Rectal smooth muscle tissue (tissue), 1 donor: ENCODE data around the gene ACTA2.

Experiments
- H3K27ac ChIP-seq: one replicate; pipeline ENCODE4 v1.7.0; 2013; ENCODE audit warnings: low read depth, low read length, inconsistent platforms
- H3K27me3 ChIP-seq: one replicate; pipeline ENCODE4 v1.7.0; 2013; ENCODE audit warnings: low read length; ENCODE audit not compliant: control insufficient read depth, insufficient read depth
- H3K36me3 ChIP-seq: one replicate; pipeline ENCODE4 v1.7.0; 2013; ENCODE audit warnings: low read length; ENCODE audit not compliant: control insufficient read depth, insufficient read depth
- H3K4me1 ChIP-seq: one replicate; pipeline ENCODE4 v1.7.0; 2013; ENCODE audit warnings: low read length; ENCODE audit not compliant: control insufficient read depth, insufficient read depth
- H3K4me3 ChIP-seq: one replicate; pipeline ENCODE4 v1.7.0; 2013; ENCODE audit warnings: low read length
- H3K9ac ChIP-seq: one replicate; pipeline ENCODE4 v1.7.0; 2013; ENCODE audit warnings: low read length

Gene ACTA2

DNA sequence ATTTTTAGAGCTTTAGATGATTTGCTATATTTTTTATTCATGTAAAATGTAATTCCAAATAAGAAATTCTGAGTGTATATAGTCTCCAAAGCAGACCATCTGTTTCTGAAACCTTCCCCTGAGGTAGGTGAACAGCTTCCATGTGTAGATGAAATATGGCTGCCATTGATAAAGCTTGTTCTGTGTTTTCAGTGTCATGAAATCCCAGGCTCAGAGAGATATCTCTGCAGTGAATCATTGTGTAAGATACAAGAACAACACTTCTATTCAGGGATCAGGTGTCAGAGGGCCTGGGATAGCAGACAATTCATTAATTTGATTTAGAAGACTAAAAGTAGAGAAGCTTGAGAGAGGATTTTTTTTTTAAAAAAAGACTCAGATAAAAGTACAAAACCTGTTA is 29.1 kb downstream of the ACTA2 start:
- peaks cover 3% of the 10 kb centered on the region for H3K4me1 ChIP-seq
- no peak overlapping the region for H3K9ac ChIP-seq
- no peaks in the 10 kb centered on the region for H3K36me3 ChIP-seq
- no peak overlapping the region for H3K4me3 ChIP-seq
- no peak overlapping the region for H3K27ac ChIP-seq
- H3K27me3 ChIP-seq: no peaks in the 10 kb centered on the region

DNA sequence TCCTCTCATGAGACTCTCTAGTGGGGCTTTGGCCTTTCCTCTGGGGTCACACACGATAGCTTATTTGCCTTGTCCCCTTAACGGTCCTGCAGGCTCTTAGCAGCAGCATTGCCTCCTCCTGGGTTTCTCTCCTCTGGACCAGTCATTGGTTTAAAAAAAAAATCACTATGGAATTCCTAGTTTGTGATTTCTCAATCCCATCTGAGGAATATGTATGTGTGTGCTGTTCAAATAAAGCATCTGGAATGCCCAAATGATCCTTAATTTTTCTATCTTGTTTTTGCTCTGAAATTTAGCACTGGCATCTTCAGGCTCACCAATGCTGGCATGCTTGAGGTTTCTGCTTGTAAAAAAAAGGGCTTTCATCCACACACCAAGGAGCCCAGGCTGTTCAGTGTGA is 30.5 kb downstream of the ACTA2 start:
- no peaks in the 10 kb centered on the region for H3K4me1 ChIP-seq
- no peak overlapping the region for H3K4me3 ChIP-seq
- H3K36me3 ChIP-seq: no peaks in the 10 kb centered on the region
- no peak overlapping the region for H3K27ac ChIP-seq
- H3K9ac ChIP-seq: no peak overlapping the region
- H3K27me3 ChIP-seq: no peaks in the 10 kb centered on the region

DNA sequence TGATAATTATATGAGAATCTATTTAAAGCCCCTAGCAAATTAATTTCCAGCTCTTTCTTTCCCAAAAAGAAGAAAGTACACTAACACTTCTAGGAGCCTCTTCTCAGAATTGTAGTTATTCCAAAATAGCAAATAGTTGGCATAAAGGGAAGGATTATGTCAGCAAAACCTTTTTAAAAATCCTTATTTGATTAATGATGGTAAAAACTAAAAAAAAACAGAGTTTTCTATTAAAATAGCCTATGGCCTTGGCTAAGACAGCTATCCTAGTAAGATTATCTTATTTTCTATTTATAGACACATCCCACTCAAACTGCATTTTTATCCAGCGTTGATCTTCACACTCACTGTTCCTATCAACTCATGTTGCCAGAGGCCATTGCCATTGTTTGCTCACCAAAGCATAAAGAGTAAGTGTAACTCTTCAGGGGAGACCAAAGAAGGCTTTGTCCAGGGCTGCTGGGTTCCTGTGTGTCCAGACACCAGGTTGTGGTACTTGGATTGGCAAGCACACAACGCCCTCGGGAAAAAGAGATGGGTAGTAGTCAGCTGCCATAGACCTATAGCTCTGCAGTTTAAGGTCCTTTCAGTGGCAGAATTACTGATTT is 31.5 kb downstream of the ACTA2 start:
- Histone ChIP-seq H3K27ac (no peak overlapping the region), H3K27me3 (no peaks in the 10 kb centered on the region), H3K4me1 (no peaks in the 10 kb centered on the region), H3K36me3 (no peaks in the 10 kb centered on the region), H3K4me3 (no peak overlapping the region), H3K9ac (no peak overlapping the region)

DNA sequence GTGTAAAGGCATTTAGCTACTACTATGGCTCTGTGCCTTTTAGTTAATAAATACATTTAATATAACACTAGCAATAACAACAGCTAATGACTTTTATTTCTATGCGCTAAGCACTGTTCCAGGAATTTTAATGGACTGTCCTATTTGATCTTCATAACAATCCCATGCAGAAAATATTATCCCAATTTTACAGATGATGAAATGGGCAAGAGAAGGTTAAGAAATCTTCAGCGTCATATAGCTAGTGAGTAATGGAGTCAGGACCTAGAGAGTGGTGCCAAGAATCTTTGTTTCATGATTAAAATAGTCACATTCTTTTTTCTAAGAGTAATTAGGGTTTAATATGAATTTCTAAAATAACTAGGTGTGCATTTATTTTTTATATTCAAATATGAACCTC is 32.4 kb downstream of the ACTA2 start:
- Histone ChIP-seq H3K4me3 (no peak overlapping the region), H3K9ac (no peak overlapping the region), H3K36me3 (no peaks in the 10 kb centered on the region), H3K27me3 (no peaks in the 10 kb centered on the region), H3K27ac (no peak overlapping the region), H3K4me1 (no peaks in the 10 kb centered on the region)

DNA sequence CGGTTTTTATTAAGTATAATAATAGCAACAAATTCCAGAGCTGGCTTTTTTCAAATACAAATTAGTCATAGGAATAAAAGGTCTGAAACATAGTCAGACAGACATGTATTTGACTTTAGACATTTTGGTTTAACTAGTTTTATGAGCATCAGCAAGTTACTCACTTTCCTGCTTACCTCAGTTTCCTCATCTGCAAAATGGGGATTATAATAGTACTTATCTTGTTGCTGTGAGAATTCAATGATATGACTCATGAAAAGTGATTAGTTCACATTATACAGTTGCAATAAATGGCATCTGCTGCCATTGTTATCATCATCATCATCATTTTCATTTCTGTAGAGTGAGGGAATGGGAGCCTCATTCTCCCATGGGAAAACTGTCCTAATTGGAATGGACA is 33.5 kb downstream of the ACTA2 start:
- H3K4me1 ChIP-seq: no peaks in the 10 kb centered on the region
- H3K27ac ChIP-seq: no peak overlapping the region
- H3K9ac ChIP-seq: no peak overlapping the region
- H3K36me3 ChIP-seq: no peaks in the 10 kb centered on the region
- no peak overlapping the region for H3K4me3 ChIP-seq
- H3K27me3 ChIP-seq: no peaks in the 10 kb centered on the region

DNA sequence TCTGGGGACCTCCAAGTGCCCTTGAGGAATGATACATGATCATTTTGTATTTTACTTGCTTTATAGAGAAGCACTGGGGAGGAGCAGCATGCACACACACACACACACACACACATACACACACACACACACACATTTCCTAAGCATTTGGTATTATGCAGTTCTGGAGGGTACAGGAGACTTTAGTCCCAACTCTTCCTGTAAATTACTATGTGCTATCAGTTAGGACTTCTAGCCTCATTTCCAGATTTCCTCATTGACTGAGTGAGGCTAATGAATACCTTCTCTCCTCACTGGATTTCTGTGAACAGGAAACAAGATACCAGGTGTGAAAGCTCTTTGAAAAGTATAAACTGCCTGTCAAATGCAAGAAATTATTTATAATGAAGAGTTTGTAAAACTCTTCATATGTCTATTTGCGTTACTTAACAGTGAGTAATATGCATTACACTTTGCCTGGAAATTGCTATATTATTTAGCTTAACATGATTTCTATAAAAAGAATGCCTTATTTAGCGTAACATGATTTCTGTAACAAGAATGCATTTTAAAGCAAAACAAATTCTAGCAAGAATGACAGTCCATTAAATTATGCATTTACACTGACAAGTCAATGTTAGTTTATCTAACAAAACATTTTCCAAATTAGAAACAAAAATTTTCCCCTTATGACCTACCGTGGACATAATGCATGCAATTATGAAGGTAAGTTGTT is 34.2 kb downstream of the ACTA2 start:
- Histone ChIP-seq H3K4me1 (no peaks in the 10 kb centered on the region), H3K9ac (no peak overlapping the region), H3K27ac (no peak overlapping the region), H3K27me3 (no peaks in the 10 kb centered on the region), H3K4me3 (no peak overlapping the region), H3K36me3 (no peaks in the 10 kb centered on the region)

DNA sequence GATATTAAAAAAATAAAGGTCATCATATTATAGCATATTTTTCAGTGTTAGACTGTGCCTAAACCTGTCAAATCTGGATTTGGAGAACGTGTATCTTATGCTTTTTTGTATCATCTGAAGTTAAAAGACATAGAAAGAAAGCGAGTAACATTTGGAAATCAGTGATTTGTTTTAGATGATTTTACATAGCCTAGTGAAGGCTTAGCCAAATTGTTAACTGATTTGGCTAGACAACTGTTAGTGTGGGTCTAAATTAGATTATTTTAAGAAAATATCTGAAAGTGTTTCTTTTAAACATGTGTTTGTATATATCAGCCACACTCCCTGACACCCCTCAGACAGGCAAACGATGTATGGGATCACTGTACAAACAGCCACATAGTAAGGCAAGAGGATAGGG is 35.6 kb downstream of the ACTA2 start:
- H3K4me3 ChIP-seq: no peak overlapping the region
- no peak overlapping the region for H3K9ac ChIP-seq
- no peaks in the 10 kb centered on the region for H3K27me3 ChIP-seq
- no peak overlapping the region for H3K27ac ChIP-seq
- no peaks in the 10 kb centered on the region for H3K4me1 ChIP-seq
- H3K36me3 ChIP-seq: no peaks in the 10 kb centered on the region

DNA sequence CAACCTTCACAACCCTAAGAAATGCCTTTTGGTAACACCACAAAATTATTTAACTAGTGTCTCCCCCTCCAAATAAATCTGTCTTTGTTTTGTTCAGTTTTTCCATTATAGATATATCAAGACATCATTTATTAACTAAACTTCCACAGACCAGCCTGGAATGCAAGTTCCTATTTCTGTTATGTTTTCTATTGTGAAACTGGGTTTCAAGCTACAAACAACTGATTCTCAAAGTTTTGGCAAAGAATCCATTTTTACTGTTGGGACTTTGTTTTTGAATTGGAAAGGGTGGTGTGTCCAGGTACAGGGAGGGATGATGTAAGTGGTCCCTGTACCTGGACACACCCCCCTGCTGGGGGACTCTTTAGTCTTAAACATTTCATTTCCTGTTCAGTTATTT is 36.3 kb downstream of the ACTA2 start:
- H3K4me1 ChIP-seq: no peaks in the 10 kb centered on the region
- H3K9ac ChIP-seq: no peak overlapping the region
- H3K4me3 ChIP-seq: no peak overlapping the region
- no peaks in the 10 kb centered on the region for H3K36me3 ChIP-seq
- H3K27ac ChIP-seq: no peak overlapping the region
- H3K27me3 ChIP-seq: no peaks in the 10 kb centered on the region

DNA sequence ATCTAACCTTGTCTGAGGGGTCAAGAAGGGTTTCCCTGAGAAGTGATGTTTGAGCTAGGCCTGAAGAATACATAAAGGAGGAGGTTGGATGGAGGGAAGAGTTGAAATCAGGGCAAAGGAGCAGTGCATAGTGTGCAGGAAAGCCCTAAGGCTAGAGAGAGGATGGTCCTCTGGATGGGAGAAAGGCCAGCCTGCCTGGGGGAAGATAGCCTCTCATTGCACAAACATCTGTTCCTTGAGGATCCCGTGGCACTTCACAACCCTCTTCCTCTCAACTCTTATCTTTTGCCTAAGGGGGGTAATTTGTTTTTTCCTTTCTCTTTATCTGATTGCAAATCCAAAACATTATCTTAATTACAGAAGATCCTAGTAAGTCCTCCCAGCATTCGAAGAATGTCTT is 36.8 kb downstream of the ACTA2 start:
- Histone ChIP-seq H3K27me3 (no peaks in the 10 kb centered on the region), H3K4me3 (no peak overlapping the region), H3K27ac (no peak overlapping the region), H3K9ac (no peak overlapping the region), H3K4me1 (no peaks in the 10 kb centered on the region), H3K36me3 (no peaks in the 10 kb centered on the region)

DNA sequence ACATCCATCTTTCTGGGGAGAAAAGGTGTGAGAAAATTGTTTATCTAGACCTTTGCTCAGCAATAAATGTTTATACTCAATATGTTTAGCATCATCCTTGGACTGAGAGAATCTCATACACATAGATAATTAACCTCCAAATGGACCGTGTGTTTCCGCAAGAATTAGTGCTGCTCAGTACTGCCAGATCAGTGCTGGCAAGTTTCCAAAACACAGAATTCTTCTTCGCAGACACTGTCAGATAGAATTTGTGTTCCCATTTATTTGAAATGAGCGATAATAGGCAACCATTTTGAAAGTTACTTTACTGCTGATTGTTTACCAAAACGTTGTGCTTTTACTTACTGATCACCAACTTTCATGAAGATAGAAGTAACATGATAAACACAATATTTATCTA is 38.8 kb downstream of the ACTA2 start:
- H3K27me3 ChIP-seq: no peaks in the 10 kb centered on the region
- no peaks in the 10 kb centered on the region for H3K4me1 ChIP-seq
- no peak overlapping the region for H3K4me3 ChIP-seq
- H3K27ac ChIP-seq: no peak overlapping the region
- H3K36me3 ChIP-seq: no peaks in the 10 kb centered on the region
- no peak overlapping the region for H3K9ac ChIP-seq

DNA sequence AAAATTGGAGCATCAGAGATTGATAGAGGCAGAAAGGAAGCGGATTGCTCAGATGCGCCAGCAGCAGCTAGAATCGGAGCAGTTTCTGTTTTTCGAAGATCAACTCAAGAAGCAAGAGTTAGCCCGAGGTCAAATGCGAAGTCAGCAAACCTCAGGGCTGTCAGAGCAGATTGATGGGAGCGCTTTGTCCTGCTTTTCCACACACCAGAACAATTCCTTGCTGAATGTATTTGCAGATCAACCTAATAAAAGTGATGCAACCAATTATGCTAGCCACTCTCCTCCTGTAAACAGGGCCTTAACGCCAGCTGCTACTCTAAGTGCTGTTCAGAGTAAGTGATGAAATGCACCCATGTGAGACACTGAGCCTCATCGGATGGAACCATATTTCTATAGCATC is 39.4 kb downstream of the ACTA2 start:
- Histone ChIP-seq H3K27me3 (no peaks in the 10 kb centered on the region), H3K4me1 (no peaks in the 10 kb centered on the region), H3K27ac (no peak overlapping the region), H3K9ac (no peak overlapping the region), H3K4me3 (no peak overlapping the region), H3K36me3 (no peaks in the 10 kb centered on the region)

DNA sequence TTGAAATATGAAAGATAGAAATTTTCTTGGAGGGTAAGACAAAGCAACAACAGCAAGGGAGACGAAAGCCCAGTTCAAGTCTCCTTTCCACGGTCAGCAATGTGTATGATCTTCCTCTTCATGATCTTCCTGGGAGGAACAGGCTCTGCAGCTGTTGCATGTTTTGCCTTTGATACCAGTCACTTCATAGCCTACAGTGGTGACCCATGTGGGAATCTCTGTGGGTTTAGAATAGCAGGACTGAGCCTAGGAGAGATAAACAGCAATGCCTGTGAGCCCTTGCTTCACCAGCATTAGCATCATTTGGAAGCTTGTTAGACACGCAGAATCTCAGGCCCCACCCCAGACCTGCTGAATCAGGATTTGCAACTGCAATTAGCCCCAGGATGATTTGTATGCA is 40.7 kb downstream of the ACTA2 start:
- Histone ChIP-seq H3K36me3 (peaks cover under 1% of the 10 kb centered on the region), H3K9ac (no peak overlapping the region), H3K4me1 (no peaks in the 10 kb centered on the region), H3K27ac (no peak overlapping the region), H3K27me3 (no peaks in the 10 kb centered on the region), H3K4me3 (no peak overlapping the region)

DNA sequence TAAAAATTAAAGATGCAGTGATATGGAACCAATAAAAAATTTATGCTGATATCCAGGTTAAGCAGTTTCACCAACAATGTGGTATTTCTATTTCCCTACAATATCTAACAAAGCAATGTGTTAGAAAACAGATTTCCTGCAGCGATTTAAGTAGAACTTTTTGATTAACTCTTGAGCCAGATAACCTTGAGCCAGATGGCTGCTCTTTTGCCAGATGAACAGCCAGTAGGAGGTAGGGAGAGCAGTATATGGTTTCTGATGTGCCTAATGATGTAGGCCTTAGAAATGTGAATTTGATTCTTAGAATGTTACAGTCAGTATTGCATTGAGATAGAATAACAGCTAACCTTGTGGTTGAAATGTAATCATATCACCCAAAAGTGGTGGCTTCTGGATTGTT is 41.5 kb downstream of the ACTA2 start:
- Histone ChIP-seq H3K4me3 (no peak overlapping the region), H3K27me3 (no peaks in the 10 kb centered on the region), H3K4me1 (no peaks in the 10 kb centered on the region), H3K27ac (no peak overlapping the region), H3K9ac (no peak overlapping the region), H3K36me3 (peaks cover 2% of the 10 kb centered on the region)
